ENCODE data around the gene LMAN2L. TPM values are rescaled to one million over a fixed set of nuclear protein-coding genes. Genes with fewer than 3 reads are reported as not detected.

Gene LMAN2L
- total RNA-seq, 2 experiments from 2014 or later, result 1.1 to 1.8 TPM

GRCh38 chr2:96767135-96767871 is 27.4 kb upstream of the LMAN2L start:
- H3K4me3 ChIP-seq (ENCODE audit: low read length), result no peak overlapping the region

GRCh38 chr2:96764253-96764637 is 24.4 kb upstream of the LMAN2L start:
- peak overlapping the region; percentile 72 for H3K4me3 ChIP-seq (ENCODE audit: low read length)
- peaks cover 66% of the 10 kb centered on the region for H3K4me1 ChIP-seq (ENCODE audit: insufficient read depth, low read length)
- H3K27ac ChIP-seq (ENCODE audit: low read depth in 1 of 2, low read length in 2 of 2), result no peak overlapping the region
- H3K9me3 Mint-ChIP-seq, result no peaks in the 10 kb centered on the region
- no peak for ATAC-seq (ENCODE audit: poor library complexity)
- peak overlapping the region; percentile 74 for H3K4me3 Mint-ChIP-seq
- H3K4me1 Mint-ChIP-seq (ENCODE audit: low read depth), result peaks cover 69% of the 10 kb centered on the region
- CTCF ChIA-PET, result interaction anchor here (1.5 to 2.1 kb wide), 5 partner anchors 9 to 93 kb away, joined by 4 to 8 read pairs (median 6); partner anchors contain the start of genes ANKRD39 and LMAN2L
- no peaks in the 10 kb centered on the region for H3K9me3 ChIP-seq (ENCODE audit: control insufficient read depth in 1 of 2, insufficient read depth in 1 of 2, low read length in 2 of 2)
- H3K27ac Mint-ChIP-seq, result peak overlapping the region; percentile 24
- intact Hi-C loops (cut with DNase I, micrococcal nuclease), result loop anchor here (5.0 to 10.0 kb wide), 4 partner anchors 53 to 901 kb away; partner anchors contain the start of genes ACTR1B (in 1 of the 2), C2orf92 (in 1 of the 2), CNNM3 (in 1 of the 2) and KANSL3 (in 1 of the 2)
- TF ChIP-seq CTCF (IDR thresholded peaks at IDR 0.05), result no peak
- H3K27me3 Mint-ChIP-seq, result no peaks in the 10 kb centered on the region
- POLR2A ChIA-PET, result interaction anchor here (1.1 to 3.9 kb wide), 3 partner anchors 10 to 210 kb away, joined by 3 to 33 read pairs (median 8); partner anchors contain the start of gene CNNM3
- no peaks in the 10 kb centered on the region for H3K36me3 Mint-ChIP-seq (ENCODE audit: low read depth)
- no peaks in the 10 kb centered on the region for H3K27me3 ChIP-seq (ENCODE audit: control insufficient read depth in 1 of 2, insufficient read depth in 2 of 2, low read length in 2 of 2)
- peaks cover 2% of the 10 kb centered on the region for H3K36me3 ChIP-seq (ENCODE audit: insufficient read depth, low read length)
- DNase-seq, result no peak

More at GRCh38 chr2:96767135-96767871, 27.4 kb upstream of the LMAN2L start:
- H3K36me3 ChIP-seq (ENCODE audit: insufficient read depth, low read length), result peaks cover 6% of the 10 kb centered on the region
- peaks cover 45% of the 10 kb centered on the region for H3K4me1 ChIP-seq (ENCODE audit: insufficient read depth, low read length)
- no peaks in the 10 kb centered on the region for H3K9me3 ChIP-seq (ENCODE audit: control insufficient read depth in 1 of 2, insufficient read depth in 1 of 2, low read length in 2 of 2)
- CTCF ChIA-PET, result no interaction called here
- ATAC-seq (ENCODE audit: poor library complexity), result no peak
- POLR2A ChIA-PET, result interaction anchor here (0.8 kb wide), 1 partner anchor 39 kb away, joined by 4 read pairs; no protein-coding TSS in a partner anchor
- no peaks in the 10 kb centered on the region for H3K27me3 ChIP-seq (ENCODE audit: control insufficient read depth in 1 of 2, insufficient read depth in 2 of 2, low read length in 2 of 2)
- Mint-ChIP-seq H3K4me3 (peak overlapping the region; percentile 25), H3K36me3 (ENCODE audit: low read depth) (no peaks in the 10 kb centered on the region), H3K4me1 (ENCODE audit: low read depth) (peaks cover 48% of the 10 kb centered on the region), H3K27ac (no peak overlapping the region), H3K27me3 (no peaks in the 10 kb centered on the region), H3K9me3 (no peaks in the 10 kb centered on the region)
- no peak for DNase-seq
- TF ChIP-seq CTCF (IDR thresholded peaks at IDR 0.05), result no peak
- H3K27ac ChIP-seq (ENCODE audit: low read depth in 1 of 2, low read length in 2 of 2), result no peak overlapping the region
- intact Hi-C loops (cut with DNase I, micrococcal nuclease), result loop anchor here in 1 of 2 experiments (10.0 kb wide), 1 partner anchor 897 kb away; the partner anchor contains the start of genes ACTR1B and C2orf92

- peak; percentile 53 for TF ChIP-seq CTCF (IDR thresholded peaks at IDR 0.05)
- Histone ChIP-seq H3K4me3 (ENCODE audit: low read length) (peak overlapping the region; percentile 72), H3K9me3 (ENCODE audit: control insufficient read depth in 1 of 2, insufficient read depth in 1 of 2, low read length in 2 of 2) (no peaks in the 10 kb centered on the region), H3K27ac (ENCODE audit: low read depth in 1 of 2, low read length in 2 of 2) (no peak overlapping the region), H3K4me1 (ENCODE audit: insufficient read depth, low read length) (peaks cover 71% of the 10 kb centered on the region), H3K27me3 (ENCODE audit: control insufficient read depth in 1 of 2, insufficient read depth in 2 of 2, low read length in 2 of 2) (no peaks in the 10 kb centered on the region), H3K36me3 (ENCODE audit: insufficient read depth, low read length) (peaks cover 2% of the 10 kb centered on the region)
- POLR2A ChIA-PET, result interaction anchor here (0.5 to 3.9 kb wide), 10 partner anchors 10 to 227 kb away, joined by 3 to 33 read pairs (median 3); partner anchors contain the start of genes ARID5A and CNNM3
- CTCF ChIA-PET, result interaction anchor here (0.6 to 2.1 kb wide), 14 partner anchors 10 to 232 kb away, joined by 3 to 8 read pairs (median 4); partner anchors contain the start of genes ANKRD39, KANSL3 and LMAN2L
- Mint-ChIP-seq H3K27ac (peak overlapping the region; percentile 24), H3K4me1 (ENCODE audit: low read depth) (peaks cover 72% of the 10 kb centered on the region), H3K9me3 (no peaks in the 10 kb centered on the region), H3K4me3 (peak overlapping the region; percentile 85), H3K27me3 (no peaks in the 10 kb centered on the region), H3K36me3 (ENCODE audit: low read depth) (no peaks in the 10 kb centered on the region)
- DNase-seq (peak in 5 of 14 experiments; percentile 5 to 54 (median 32)), ATAC-seq (ENCODE audit: poor library complexity) (no peak)
- intact Hi-C loops (cut with DNase I, micrococcal nuclease), result loop anchor here (5.0 to 10.0 kb wide), 4 partner anchors 54 to 901 kb away; partner anchors contain the start of genes ACTR1B (in 1 of the 2), C2orf92 (in 1 of the 2), CNNM3 (in 1 of the 2) and KANSL3 (in 1 of the 2)
These were observed 23.8 kb upstream of the LMAN2L start for GRCh38 chr2:96763511-96764252.
